ENCODE measurements around the gene E2F4. TPM values are rescaled to one million over a fixed set of nuclear protein-coding genes. Genes with fewer than 3 reads are reported as not detected.

The E2F4 gene
- total RNA-seq, 1 donor from 2014 or later, result 51.2 TPM

DNA sequence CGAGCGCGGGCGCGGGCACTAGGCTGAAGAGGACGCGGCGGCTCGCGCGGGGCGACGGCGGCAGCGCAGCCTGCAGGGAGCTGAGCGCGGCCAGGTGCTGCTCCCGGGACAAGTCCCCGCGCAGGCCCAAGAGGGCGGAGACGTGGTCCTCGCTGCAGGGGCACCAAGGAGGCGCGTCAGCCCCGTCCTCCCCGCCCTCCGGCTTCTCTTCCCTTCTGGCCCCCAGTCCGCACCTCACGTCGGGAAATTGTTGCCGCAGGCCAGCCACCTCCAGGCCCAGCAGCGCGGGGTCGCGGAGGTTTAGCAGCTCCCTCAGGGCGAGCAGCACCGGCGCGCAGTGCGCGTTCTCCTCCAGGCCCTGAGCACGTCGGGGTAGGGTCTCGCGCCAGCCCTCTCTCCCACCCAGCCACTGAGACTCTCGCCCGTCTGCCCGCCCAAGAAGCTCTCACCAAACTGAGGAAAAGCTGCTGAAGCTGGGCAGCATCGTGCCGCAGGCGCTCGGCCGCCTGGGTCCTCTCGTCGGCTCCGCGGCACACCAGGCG lies 7.4 kb upstream of the E2F4 start:
- FAIRE-seq (no peak), DNase-seq (ENCODE audit: low read depth) (no peak)
- H3K9me3 Mint-ChIP-seq (ENCODE audit: unreplicated experiment), result no peaks in the 10 kb centered on the region
- Histone ChIP-seq H3K4me1 (ENCODE audit: insufficient read depth, low read length) (peaks cover 33% of the 10 kb centered on the region), H4K20me1 (ENCODE audit: insufficient read depth, low read length) (peaks cover 46% of the 10 kb centered on the region), H3K27ac (ENCODE audit: low read depth, low read length) (no peak overlapping the region), H3K4me3 (ENCODE audit: insufficient read depth, low read depth, low read length) (peak overlapping the region; percentile 70), H3K4me2 (ENCODE audit: low read length) (peak overlapping the region; percentile 91), H3K9ac (ENCODE audit: low read length) (peak overlapping the region; percentile 90), H2AFZ (ENCODE audit: low read depth, low read length) (peak overlapping the region; percentile 94), H3K9me3 (ENCODE audit: insufficient read depth, low read depth, low read length) (no peaks in the 10 kb centered on the region), H3K79me2 (ENCODE audit: insufficient read depth, low read length) (peaks cover 23% of the 10 kb centered on the region), H3K36me3 (ENCODE audit: insufficient read depth, low read length) (no peaks in the 10 kb centered on the region), H3K27me3 (ENCODE audit: insufficient read depth, low read length) (no peaks in the 10 kb centered on the region)
- H3K4me3 Mint-ChIP-seq (ENCODE audit: unreplicated experiment), result peak overlapping the region; percentile 79
- no peaks in the 10 kb centered on the region for H3K27me3 Mint-ChIP-seq (ENCODE audit: low read depth, unreplicated experiment)
- no peak overlapping the region for H3K27ac Mint-ChIP-seq (ENCODE audit: unreplicated experiment)
- H3K36me3 Mint-ChIP-seq (ENCODE audit: low read depth, unreplicated experiment), result peaks cover 1% of the 10 kb centered on the region
- H3K4me1 Mint-ChIP-seq (ENCODE audit: low read depth, unreplicated experiment), result peaks cover 15% of the 10 kb centered on the region
- TF ChIP-seq EZH2 (IDR thresholded peaks at IDR 0.05; ENCODE audit: insufficient read depth, low read length), result peak; percentile 49
- TF ChIP-seq CTCF (IDR thresholded peaks at IDR 0.05; ENCODE audit: insufficient read depth, low read depth, low read length), result no peak

GRCh38 chr16:67184995-67185650 lies 6.8 kb upstream of the E2F4 start:
- DNase-seq (ENCODE audit: low read depth) (peak; percentile 72), FAIRE-seq (no peak)
- no peaks in the 10 kb centered on the region for H3K27me3 Mint-ChIP-seq (ENCODE audit: low read depth, unreplicated experiment)
- no peak overlapping the region for H2AFZ ChIP-seq (ENCODE audit: low read depth, low read length)
- H3K9me3 Mint-ChIP-seq (ENCODE audit: unreplicated experiment), result no peaks in the 10 kb centered on the region
- no peak overlapping the region for H3K4me3 ChIP-seq (ENCODE audit: insufficient read depth, low read depth, low read length)
- peaks cover 1% of the 10 kb centered on the region for H3K36me3 Mint-ChIP-seq (ENCODE audit: low read depth, unreplicated experiment)
- peaks cover 41% of the 10 kb centered on the region for H4K20me1 ChIP-seq (ENCODE audit: insufficient read depth, low read length)
- peak overlapping the region; percentile 91 for H3K4me2 ChIP-seq (ENCODE audit: low read length)
- H3K4me1 Mint-ChIP-seq (ENCODE audit: low read depth, unreplicated experiment), result peaks cover 15% of the 10 kb centered on the region
- H3K4me1 ChIP-seq (ENCODE audit: insufficient read depth, low read length), result peaks cover 33% of the 10 kb centered on the region
- no peak overlapping the region for H3K27ac Mint-ChIP-seq (ENCODE audit: unreplicated experiment)
- H3K9ac ChIP-seq (ENCODE audit: low read length), result no peak overlapping the region
- no peaks in the 10 kb centered on the region for H3K27me3 ChIP-seq (ENCODE audit: insufficient read depth, low read length)
- TF ChIP-seq EZH2 (IDR thresholded peaks at IDR 0.05; ENCODE audit: insufficient read depth, low read length) (peak; percentile 42), CTCF (IDR thresholded peaks at IDR 0.05; ENCODE audit: insufficient read depth, low read depth, low read length) (peak; percentile 77)
- H3K4me3 Mint-ChIP-seq (ENCODE audit: unreplicated experiment), result peak overlapping the region; percentile 79
- H3K36me3 ChIP-seq (ENCODE audit: insufficient read depth, low read length), result no peaks in the 10 kb centered on the region
- H3K27ac ChIP-seq (ENCODE audit: low read depth, low read length), result no peak overlapping the region
- H3K79me2 ChIP-seq (ENCODE audit: insufficient read depth, low read length), result peaks cover 21% of the 10 kb centered on the region
- H3K9me3 ChIP-seq (ENCODE audit: insufficient read depth, low read depth, low read length), result no peaks in the 10 kb centered on the region

GRCh38 chr16:67185651-67186134 lies 6.3 kb upstream of the E2F4 start:
- peak overlapping the region; percentile 58 for H3K4me2 ChIP-seq (ENCODE audit: low read length)

More at GRCh38 chr16:67185651-67186134, 6.3 kb upstream of the E2F4 start:
- Mint-ChIP-seq H3K36me3 (ENCODE audit: low read depth, unreplicated experiment) (peaks cover 1% of the 10 kb centered on the region), H3K27ac (ENCODE audit: unreplicated experiment) (no peak overlapping the region), H3K9me3 (ENCODE audit: unreplicated experiment) (no peaks in the 10 kb centered on the region), H3K27me3 (ENCODE audit: low read depth, unreplicated experiment) (no peaks in the 10 kb centered on the region), H3K4me3 (ENCODE audit: unreplicated experiment) (peak overlapping the region; percentile 79), H3K4me1 (ENCODE audit: low read depth, unreplicated experiment) (peaks cover 15% of the 10 kb centered on the region)
- H3K4me3 ChIP-seq (ENCODE audit: insufficient read depth, low read depth, low read length), result no peak overlapping the region
- H3K27me3 ChIP-seq (ENCODE audit: insufficient read depth, low read length), result no peaks in the 10 kb centered on the region
- no peak for TF ChIP-seq CTCF (IDR thresholded peaks at IDR 0.05; ENCODE audit: insufficient read depth, low read depth, low read length)
- DNase-seq (ENCODE audit: low read depth) (no peak), FAIRE-seq (no peak)
- no peak overlapping the region for H3K9ac ChIP-seq (ENCODE audit: low read length)
- peaks cover 16% of the 10 kb centered on the region for H3K79me2 ChIP-seq (ENCODE audit: insufficient read depth, low read length)
- H3K27ac ChIP-seq (ENCODE audit: low read depth, low read length), result no peak overlapping the region
- H2AFZ ChIP-seq (ENCODE audit: low read depth, low read length), result no peak overlapping the region
- no peaks in the 10 kb centered on the region for H3K9me3 ChIP-seq (ENCODE audit: insufficient read depth, low read depth, low read length)
- peaks cover 36% of the 10 kb centered on the region for H4K20me1 ChIP-seq (ENCODE audit: insufficient read depth, low read length)
- H3K36me3 ChIP-seq (ENCODE audit: insufficient read depth, low read length), result no peaks in the 10 kb centered on the region
- peaks cover 33% of the 10 kb centered on the region for H3K4me1 ChIP-seq (ENCODE audit: insufficient read depth, low read length)
